HUES64 (cell line): ENCODE data around the gene SLC25A47.

Source experiments
- H3K27ac ChIP-seq: 2 replicates; pipeline ENCODE4 v1.7.0; 2013; ENCODE audit warnings: low read depth, low read length, inconsistent platforms
- H3K27me3 ChIP-seq: 2 replicates; pipeline ENCODE4 v1.6.1; 2013; ENCODE audit warnings: mild to moderate bottlenecking, low read length; ENCODE audit not compliant: insufficient read depth
- H3K36me3 ChIP-seq: 2 replicates; pipeline ENCODE4 v1.6.1; 2013; ENCODE audit warnings: mild to moderate bottlenecking, low read length; ENCODE audit not compliant: insufficient read depth
- H3K4me1 ChIP-seq: 2 replicates; pipeline ENCODE4 v1.6.1; 2013; ENCODE audit warnings: mild to moderate bottlenecking, low read length, moderate library complexity; ENCODE audit not compliant: insufficient read depth
- H3K4me3 ChIP-seq: 2 replicates; pipeline ENCODE4 v1.5.1; 2013; ENCODE audit warnings: mild to moderate bottlenecking, low read length, moderate library complexity
- H3K9ac ChIP-seq: 2 replicates; pipeline ENCODE4 v1.6.1; 2013; ENCODE audit warnings: mild to moderate bottlenecking, low read depth, low read length
- H3K9me3 ChIP-seq: 2 replicates; pipeline ENCODE4 v1.6.1; 2013; ENCODE audit warnings: low read depth, low read length; ENCODE audit not compliant: insufficient read depth
- WGBS: fragments of 150-250, 120-280 bp; methylation state at CpG from one replicate; pipeline ENCODE4 v1.1.7; 2013; ENCODE audit warnings: missing lambda C conversion rate; 5-methylcytosine and 5-hydroxymethylcytosine counted together

Gene SLC25A47

DNA sequence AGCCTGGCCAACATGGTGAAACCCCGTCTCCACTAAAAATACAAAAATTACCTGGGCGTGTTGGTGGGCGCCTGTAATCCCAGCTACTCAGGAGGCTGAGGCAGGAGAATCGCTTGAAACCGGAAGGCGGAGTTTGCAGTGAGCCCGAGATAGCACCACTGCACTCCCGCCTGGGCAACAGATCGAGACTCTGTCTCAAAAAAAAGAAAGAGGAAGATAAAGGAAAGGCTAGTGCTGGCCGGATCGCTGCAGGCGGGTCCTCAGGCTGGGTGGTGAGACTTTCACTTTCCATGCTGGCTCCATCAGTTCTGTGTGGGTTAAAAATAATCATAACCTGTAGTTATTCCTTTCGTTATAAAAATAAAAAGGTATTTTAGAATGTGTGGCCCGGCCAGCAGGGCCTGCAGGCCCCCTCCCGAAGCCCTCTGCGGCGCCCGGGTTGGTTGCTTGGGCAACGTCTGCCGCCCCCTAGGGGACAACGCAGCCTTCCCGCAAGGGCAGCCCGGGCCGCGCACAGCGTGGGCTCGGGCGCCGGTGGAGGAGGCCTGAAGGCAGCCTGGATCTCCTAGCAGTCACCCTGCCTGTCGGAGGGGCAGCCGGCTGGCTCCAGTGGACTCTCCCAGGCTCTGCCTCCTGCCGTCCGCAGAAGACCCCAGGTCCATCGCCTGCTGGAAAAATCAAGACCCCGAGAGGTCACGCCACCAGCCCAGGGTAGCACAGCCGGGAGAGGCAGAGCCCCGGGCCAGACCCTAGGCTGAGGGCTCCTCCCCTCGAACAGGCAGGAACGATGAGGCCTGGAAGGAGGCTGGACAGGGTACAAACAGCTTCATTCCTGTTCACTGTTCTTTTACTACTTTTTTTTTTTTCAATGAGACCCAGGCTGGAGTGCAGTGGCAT is 5.0 kb upstream of the SLC25A47 start:
- Histone ChIP-seq H3K9ac (no peak overlapping the region; the same call in 1 of the 2 replicates), H3K9me3 (no peaks in the 10 kb centered on the region), H3K4me3 (no peak overlapping the region), H3K27ac (no peak overlapping the region), H3K36me3 (no peaks in the 10 kb centered on the region), H3K4me1 (peaks cover 4% of the 10 kb centered on the region; the same call in 1 of the 2 replicates), H3K27me3 (no peaks in the 10 kb centered on the region)
- 46% methylated on average over 39 of the region's 40 CpGs for WGBS

DNA sequence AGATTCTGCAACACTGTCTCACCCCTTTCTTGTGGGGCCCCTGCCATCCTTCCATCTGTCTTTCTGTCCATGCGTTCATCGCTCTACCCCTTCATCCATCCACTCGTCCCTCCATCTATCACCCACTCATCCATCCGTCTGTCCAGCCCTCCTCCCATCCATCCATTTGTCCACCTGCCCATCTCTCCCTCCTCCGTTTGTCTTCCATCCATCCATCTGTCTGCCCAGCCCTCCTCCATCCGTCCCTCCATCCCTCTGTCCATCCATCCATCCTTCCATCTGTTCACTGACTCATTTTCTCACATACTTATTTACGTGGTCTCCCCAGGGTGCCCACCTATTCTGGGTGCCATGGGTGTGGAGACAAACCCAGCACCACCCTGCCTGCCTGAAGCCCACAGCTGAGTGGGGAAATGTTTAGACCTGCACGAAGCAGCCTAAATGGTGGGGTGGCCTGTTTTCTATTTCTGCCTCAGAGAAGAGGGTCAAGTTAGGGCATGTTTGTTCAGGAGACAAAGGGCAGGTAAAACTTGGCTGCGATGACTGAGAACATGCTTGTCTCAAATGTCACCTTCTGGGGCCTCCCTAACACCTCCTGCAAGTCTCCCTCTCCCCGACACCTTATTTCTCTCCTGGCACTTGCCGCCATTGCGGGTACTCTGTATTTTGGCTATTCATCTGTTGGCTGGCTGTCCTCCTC is 2.8 kb upstream of the SLC25A47 start:
- 95% methylated on average over 12 of the region's 12 CpGs for WGBS
- Histone ChIP-seq H3K4me3 (no peak overlapping the region), H3K9me3 (no peaks in the 10 kb centered on the region), H3K27me3 (no peaks in the 10 kb centered on the region), H3K4me1 (peaks cover 4% of the 10 kb centered on the region; the same call in 1 of the 2 replicates), H3K36me3 (no peaks in the 10 kb centered on the region), H3K27ac (no peak overlapping the region), H3K9ac (no peak overlapping the region)

DNA sequence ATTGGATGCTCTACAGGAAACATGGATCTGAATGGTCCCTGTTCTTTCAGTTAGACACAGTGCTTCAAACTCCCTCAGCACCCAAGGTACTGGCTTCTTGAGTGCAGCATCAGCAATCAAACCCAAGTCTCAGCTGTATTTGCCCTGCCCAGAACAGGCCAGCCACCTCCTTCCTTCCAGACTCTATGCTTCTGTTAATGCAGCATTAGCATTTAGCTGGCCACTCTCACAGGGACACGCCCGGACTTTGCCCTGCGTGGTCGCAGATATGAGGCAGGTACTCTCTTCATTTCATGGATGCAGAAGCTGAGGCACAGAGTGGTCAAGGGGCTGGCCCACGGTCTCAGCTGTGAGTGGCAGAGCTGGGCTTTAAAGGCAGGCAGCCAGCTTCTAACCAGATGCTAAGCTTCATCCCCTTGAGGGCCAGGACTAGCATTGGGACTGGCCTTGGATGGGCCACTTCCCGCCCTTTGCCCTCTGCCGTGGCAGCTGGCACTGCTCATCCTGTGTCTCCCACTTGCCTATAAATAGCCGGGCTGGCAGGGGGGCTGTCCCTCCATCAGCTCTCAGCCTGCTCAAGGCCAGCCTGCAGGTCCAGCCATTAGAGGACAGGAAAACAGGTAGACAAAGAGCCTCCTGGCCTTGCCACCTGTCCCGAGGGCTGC is 1.5 kb upstream of the SLC25A47 start:
- no peaks in the 10 kb centered on the region for H3K36me3 ChIP-seq
- no peaks in the 10 kb centered on the region for H3K9me3 ChIP-seq
- WGBS: 90% methylated on average over 9 of the region's 9 CpGs
- peaks cover 4% of the 10 kb centered on the region; the same call in 1 of the 2 replicates for H3K4me1 ChIP-seq
- H3K9ac ChIP-seq: no peak overlapping the region
- no peak overlapping the region for H3K4me3 ChIP-seq
- H3K27ac ChIP-seq: no peak overlapping the region
- no peaks in the 10 kb centered on the region for H3K27me3 ChIP-seq

DNA sequence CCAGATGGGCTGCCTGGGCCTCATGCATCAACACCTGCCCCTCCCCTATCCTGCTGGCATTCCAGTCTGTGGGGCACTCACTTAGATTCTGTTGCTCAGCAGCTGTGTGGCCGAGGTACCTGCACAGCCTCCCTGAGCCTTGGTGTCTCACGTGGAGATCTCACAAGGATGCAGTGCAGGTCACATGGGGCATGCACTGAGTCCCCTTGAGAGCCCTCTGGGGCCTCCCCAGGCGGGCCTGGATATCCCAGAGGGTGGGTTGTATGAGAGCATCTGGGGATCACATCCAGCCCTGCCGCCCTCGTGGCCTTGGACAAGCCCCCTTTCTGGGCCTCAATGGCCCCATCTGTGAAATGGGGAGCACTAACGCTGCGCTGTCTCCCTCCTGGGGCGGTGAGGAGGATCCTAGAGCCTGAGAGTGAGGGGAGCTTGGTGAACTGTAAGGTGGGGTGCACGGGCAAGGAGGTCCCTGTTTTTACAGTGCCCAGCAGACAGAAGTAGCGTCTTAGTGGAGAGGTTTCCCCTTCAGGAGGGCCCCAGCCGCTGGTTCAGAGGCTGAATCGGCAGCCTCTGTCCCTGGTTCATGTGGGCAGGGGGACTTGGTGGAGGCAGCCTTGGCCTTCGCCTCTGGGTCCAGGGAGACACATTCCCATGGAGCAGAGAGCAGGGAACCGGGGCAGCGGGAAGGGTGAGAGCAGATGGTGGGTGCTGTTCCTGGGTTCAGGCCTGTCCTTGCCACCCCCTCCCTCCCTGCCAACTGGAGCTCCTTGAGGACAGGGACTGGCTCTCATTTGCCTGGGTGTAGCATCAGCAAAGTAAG is 791 bp upstream of the SLC25A47 start:
- H3K36me3 ChIP-seq: no peaks in the 10 kb centered on the region
- no peaks in the 10 kb centered on the region for H3K27me3 ChIP-seq
- H3K27ac ChIP-seq: no peak overlapping the region
- no peak overlapping the region for H3K4me3 ChIP-seq
- peaks cover 4% of the 10 kb centered on the region; the same call in 1 of the 2 replicates for H3K4me1 ChIP-seq
- H3K9ac ChIP-seq: no peak overlapping the region
- WGBS: 92% methylated on average over 15 of the region's 15 CpGs
- no peaks in the 10 kb centered on the region for H3K9me3 ChIP-seq

DNA sequence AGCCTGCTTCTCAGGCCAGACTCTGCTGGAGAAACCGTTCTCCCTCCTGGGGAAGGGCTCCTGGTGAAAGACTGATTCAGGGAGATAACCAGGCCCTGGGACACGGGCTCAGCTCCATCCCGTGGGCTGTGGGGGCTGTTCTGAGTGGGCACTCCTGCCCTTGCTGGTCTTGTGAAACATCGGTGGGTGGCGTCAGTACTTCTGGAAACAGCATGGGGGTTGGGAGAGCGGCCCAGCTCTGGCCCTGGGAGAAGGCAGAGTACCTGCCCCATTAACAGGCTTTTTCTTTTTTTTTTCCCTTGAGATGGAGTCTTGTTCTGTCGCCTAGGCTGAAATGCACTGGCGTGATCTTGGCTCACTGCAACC is 786 bp downstream of the SLC25A47 start:
- H3K27ac ChIP-seq: no peak overlapping the region
- H3K9ac ChIP-seq: no peak overlapping the region
- WGBS: 90% methylated on average over 8 of the region's 8 CpGs
- no peaks in the 10 kb centered on the region for H3K27me3 ChIP-seq
- H3K9me3 ChIP-seq: no peaks in the 10 kb centered on the region
- H3K4me1 ChIP-seq: no peaks in the 10 kb centered on the region
- no peaks in the 10 kb centered on the region for H3K36me3 ChIP-seq
- no peak overlapping the region for H3K4me3 ChIP-seq

DNA sequence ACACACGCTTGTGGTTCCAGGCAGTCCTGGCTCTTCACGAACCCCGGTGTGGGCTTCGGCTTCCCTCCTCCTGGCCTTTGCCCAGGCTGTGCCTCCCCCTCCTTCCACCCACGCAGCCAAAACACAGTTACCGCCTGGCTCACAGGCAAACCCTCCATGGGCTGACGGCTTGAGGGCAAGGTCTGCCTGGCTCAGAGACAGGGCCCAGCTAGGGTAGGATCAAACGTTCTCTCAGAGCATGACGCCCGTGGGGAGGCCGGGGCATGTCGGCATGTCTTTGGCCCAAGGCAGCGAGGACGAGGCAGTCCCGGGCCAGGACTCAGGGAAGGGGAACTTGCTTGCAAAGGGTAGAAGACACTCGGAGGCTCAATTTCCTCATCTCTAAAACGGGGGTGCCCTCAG is 2.1 kb downstream of the SLC25A47 start:
- WGBS: 90% methylated on average over 17 of the region's 17 CpGs
- H3K36me3 ChIP-seq: no peaks in the 10 kb centered on the region
- no peaks in the 10 kb centered on the region for H3K27me3 ChIP-seq
- H3K4me1 ChIP-seq: no peaks in the 10 kb centered on the region
- H3K9me3 ChIP-seq: no peaks in the 10 kb centered on the region
- no peak overlapping the region for H3K27ac ChIP-seq
- H3K9ac ChIP-seq: no peak overlapping the region
- no peak overlapping the region for H3K4me3 ChIP-seq

DNA sequence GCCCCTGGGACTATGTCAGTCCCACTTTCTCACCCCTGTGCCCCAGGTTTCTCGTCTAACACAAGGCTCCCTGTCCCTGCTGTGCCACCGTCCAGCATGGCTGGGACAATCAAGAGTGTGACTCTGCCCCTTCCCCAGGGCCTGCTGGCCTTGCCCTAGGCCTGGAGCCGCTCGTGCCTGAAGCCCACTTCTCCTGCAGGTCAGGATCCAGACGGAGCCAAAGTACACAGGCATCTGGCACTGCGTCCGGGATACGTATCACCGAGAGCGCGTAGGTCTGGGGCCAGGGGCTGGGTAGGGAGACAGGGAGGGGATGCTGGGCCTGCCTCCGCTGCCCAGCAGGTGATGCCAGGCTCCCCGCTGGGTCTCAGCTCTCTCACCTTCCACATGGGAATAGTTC is 2.8 kb downstream of the SLC25A47 start:
- H3K27ac ChIP-seq: no peak overlapping the region
- no peak overlapping the region for H3K4me3 ChIP-seq
- H3K27me3 ChIP-seq: no peaks in the 10 kb centered on the region
- H3K9me3 ChIP-seq: no peaks in the 10 kb centered on the region
- no peaks in the 10 kb centered on the region for H3K4me1 ChIP-seq
- no peak overlapping the region for H3K9ac ChIP-seq
- H3K36me3 ChIP-seq: no peaks in the 10 kb centered on the region
- 95% methylated on average over 13 of the region's 13 CpGs for WGBS

DNA sequence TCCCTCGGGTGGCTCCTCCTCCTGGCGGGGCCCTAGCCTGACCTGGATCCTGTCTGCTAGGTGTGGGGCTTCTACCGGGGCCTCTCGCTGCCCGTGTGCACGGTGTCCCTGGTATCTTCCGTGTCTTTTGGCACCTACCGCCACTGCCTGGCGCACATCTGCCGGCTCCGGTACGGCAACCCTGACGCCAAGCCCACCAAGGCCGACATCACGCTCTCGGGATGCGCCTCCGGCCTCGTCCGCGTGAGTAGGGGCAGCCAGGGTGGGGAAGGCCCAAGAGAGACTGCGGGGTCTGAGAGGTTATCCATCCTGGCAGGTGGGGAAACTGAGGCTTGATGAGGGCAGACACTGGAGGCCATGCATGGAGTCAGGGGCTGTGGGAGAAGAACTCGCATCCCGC is 4.0 kb downstream of the SLC25A47 start:
- 95% methylated on average over 24 of the region's 24 CpGs for WGBS

DNA sequence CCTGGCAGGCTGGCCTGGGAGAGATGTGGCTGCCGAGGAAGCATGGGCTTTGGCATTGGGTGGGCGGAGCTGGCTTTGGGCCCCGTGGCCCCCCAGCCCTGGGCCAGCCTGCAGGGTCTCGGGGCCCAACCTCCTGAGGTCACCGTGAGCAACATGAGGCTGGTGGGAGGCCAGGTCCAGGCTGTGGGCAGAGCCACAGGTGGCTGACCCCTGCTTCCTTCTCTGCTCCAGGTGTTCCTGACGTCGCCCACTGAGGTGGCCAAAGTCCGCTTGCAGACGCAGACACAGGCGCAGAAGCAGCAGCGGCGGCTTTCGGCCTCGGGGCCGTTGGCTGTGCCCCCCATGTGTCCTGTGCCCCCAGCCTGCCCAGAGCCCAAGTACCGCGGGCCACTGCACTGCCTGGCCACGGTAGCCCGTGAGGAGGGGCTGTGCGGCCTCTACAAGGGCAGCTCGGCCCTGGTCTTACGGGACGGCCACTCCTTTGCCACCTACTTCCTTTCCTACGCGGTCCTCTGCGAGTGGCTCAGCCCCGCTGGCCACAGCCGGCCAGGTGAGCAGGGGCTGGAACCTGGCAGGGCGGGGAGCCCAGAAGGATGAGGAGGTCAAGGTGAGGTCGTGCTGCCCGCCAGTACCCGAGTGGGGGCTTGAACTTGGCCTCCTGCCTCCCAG is 5.5 kb downstream of the SLC25A47 start:
- Histone ChIP-seq H3K4me1 (no peaks in the 10 kb centered on the region), H3K27me3 (no peaks in the 10 kb centered on the region), H3K9ac (no peak overlapping the region), H3K36me3 (peaks cover 4% of the 10 kb centered on the region), H3K9me3 (no peaks in the 10 kb centered on the region), H3K27ac (no peak overlapping the region), H3K4me3 (no peak overlapping the region)
- 93% methylated on average over 32 of the region's 32 CpGs for WGBS

More for the DNA sequence above, 4.0 kb downstream of the SLC25A47 start:
- Histone ChIP-seq H3K36me3 (no peaks in the 10 kb centered on the region), H3K9ac (no peak overlapping the region), H3K27ac (no peak overlapping the region), H3K27me3 (no peaks in the 10 kb centered on the region), H3K4me3 (no peak overlapping the region), H3K9me3 (no peaks in the 10 kb centered on the region), H3K4me1 (no peaks in the 10 kb centered on the region)

DNA sequence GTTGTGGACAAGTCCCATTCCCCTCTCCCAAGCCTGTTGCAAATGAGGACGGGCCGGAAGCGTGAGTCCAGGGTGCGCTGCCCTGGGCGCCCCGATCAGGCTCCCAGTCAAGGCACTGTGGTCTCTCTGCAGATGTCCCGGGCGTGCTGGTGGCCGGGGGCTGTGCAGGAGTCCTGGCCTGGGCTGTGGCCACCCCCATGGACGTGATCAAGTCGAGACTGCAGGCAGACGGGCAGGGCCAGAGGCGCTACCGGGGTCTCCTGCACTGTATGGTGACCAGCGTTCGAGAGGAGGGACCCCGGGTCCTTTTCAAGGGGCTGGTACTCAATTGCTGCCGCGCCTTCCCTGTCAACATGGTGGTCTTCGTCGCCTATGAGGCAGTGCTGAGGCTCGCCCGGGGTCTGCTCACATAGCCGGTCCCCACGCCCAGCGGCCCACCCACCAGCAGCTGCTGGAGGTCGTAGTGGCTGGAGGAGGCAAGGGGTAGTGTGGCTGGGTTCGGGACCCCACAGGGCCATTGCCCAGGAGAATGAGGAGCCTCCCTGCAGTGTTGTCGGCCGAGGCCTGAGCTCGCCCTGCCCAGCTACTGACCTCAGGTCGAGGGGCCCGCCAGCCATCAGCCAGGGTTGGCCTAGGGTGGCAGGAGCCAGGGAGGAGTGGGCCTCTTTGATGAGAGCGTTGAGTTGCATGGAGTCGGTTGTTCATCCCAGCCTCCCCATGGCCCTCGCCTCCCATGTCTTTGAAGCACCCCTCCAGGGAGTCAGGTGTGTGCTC is 6.3 kb downstream of the SLC25A47 start:
- Histone ChIP-seq H3K27me3 (no peaks in the 10 kb centered on the region), H3K4me3 (no peak overlapping the region), H3K27ac (no peak overlapping the region), H3K9me3 (no peaks in the 10 kb centered on the region), H3K9ac (no peak overlapping the region), H3K4me1 (no peaks in the 10 kb centered on the region), H3K36me3 (peaks cover 11% of the 10 kb centered on the region)
- 87% methylated on average over 36 of the region's 36 CpGs for WGBS
